Activated naive CD8-positive, alpha-beta T cell treated with anti-CD3 and anti-CD28 coated beads, Interleukin-2, amount 10 ng/mL, durations not matched to agents 7 days and 5 days (primary cell): ENCODE data around the gene FAM118B. TPM values are rescaled to one million over a fixed set of nuclear protein-coding genes. Genes with fewer than 3 reads are reported as not detected.
A peak's percentile ranks its signal among the peaks of the same experiment; 100 is the strongest.
"Not testable (repeated sequence)": the region's sequence is repeated elsewhere in the genome, so short reads cannot be mapped to it uniquely, and the experiment has no call there.

Experiments
- ATAC-seq: fragments of 150-1000 bp; cut with Tn5 transposase; one replicate; pipeline ENCODE4 v1.10.0; 2021; ENCODE audit warnings: low read depth, moderate library complexity
- POLR2A ChIA-PET: fragments of 350-600 bp; sonication (Branson Sonifier 250); formaldehyde crosslinking; loops from one replicate; lab custom pipeline; 2021; ENCODE audit warnings: antibody characterized with exemption; lab: Charles Lee
- DNase-seq: peaks from one replicate; pipeline ENCODE4 v3.0.0; 2021
- H3K27ac Mint-ChIP-seq: one replicate; pipeline ENCODE4 v1.8.0; 2022; ENCODE audit warnings: mild to moderate bottlenecking, mixed read lengths
- H3K27me3 Mint-ChIP-seq: one replicate; pipeline ENCODE4 v1.8.0; 2022; ENCODE audit warnings: mild to moderate bottlenecking, moderate library complexity, mixed read lengths
- H3K36me3 Mint-ChIP-seq: one replicate; pipeline ENCODE4 v1.8.0; 2021; ENCODE audit warnings: mild to moderate bottlenecking, mixed read lengths
- H3K4me1 Mint-ChIP-seq: one replicate; pipeline ENCODE4 v1.8.0; 2021; ENCODE audit warnings: mixed read lengths
- H3K4me3 Mint-ChIP-seq: one replicate; pipeline ENCODE4 v1.8.0; 2022; ENCODE audit warnings: mild to moderate bottlenecking, moderate library complexity, mixed read lengths
- H3K9me3 Mint-ChIP-seq: one replicate; pipeline ENCODE4 v1.8.0; 2021; ENCODE audit warnings: mixed read lengths
- total RNA-seq, 2 experiments: library from RNA; stranded (reverse); gene quantifications; one replicate each; pipeline ENCODE4 v1.2.3, GENCODE V29; 2021

Gene FAM118B
- total RNA-seq, 2 experiments from 2014 or later, result 10.1 to 12.2 TPM

DNA sequence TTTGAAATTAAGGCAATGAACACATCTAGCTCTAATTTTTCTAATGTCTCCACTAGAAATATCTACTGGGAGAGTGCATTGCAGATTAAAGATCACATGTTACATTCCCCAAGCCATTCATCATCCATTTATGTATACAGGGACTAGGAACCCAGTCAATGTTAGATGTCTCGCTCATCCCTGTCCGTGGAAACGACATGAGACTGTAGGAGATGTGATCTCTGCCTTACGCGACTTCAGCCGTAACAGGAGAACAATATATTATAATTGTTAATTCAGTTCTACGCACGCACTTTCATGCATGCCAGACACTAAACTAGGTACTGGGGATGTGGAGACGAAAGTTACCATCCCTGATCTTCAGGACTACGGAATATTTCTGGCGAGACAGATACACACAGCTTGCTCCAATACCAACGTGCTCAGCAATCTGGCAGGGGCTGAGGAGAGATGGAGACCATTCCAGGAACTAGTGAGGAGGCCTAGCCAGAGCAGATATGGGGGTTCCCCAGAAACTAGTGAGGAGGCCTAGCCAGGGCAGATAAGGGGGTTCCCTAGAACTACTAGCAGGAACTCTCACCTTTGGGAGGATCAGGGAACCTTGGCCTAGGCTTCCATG, 93.0 kb downstream of the FAM118B start:
- Mint-ChIP-seq H3K27me3 (no peaks in the 10 kb centered on the region), H3K4me3 (peak overlapping the region; percentile 88), H3K4me1 (peaks cover 22% of the 10 kb centered on the region), H3K27ac (peak overlapping the region; percentile 96), H3K36me3 (peaks cover 11% of the 10 kb centered on the region), H3K9me3 (no peaks in the 10 kb centered on the region)
- POLR2A ChIA-PET, result interaction anchor here (0.6 to 1.4 kb wide), 11 partner anchors 9 to 173 kb away, joined by 3 to 19 read pairs (median 5); partner anchors contain the start of genes FOXRED1, SRPRA and ST3GAL4
- DNase-seq (no peak), ATAC-seq (no peak)

- Mint-ChIP-seq H3K4me3 (peak overlapping the region; percentile 65), H3K27ac (peak overlapping the region; percentile 80), H3K4me1 (peaks cover 26% of the 10 kb centered on the region), H3K36me3 (peaks cover 13% of the 10 kb centered on the region), H3K9me3 (no peaks in the 10 kb centered on the region), H3K27me3 (no peaks in the 10 kb centered on the region)
- no peak for DNase-seq
- POLR2A ChIA-PET, result interaction anchor here (0.6 to 1.0 kb wide), 2 partner anchors 13 to 37 kb away, joined by 3 read pairs; partner anchors contain the start of genes FOXRED1 and SRPRA
- ATAC-seq, result peak; percentile 13
Measured at GRCh38 chr11:126305699-126306098, 94.1 kb downstream of the FAM118B start.

GRCh38 chr11:126307706-126308105, 96.1 kb downstream of the FAM118B start:
- Mint-ChIP-seq H3K4me3 (no peak overlapping the region), H3K4me1 (peaks cover 23% of the 10 kb centered on the region), H3K9me3 (no peaks in the 10 kb centered on the region), H3K27me3 (no peaks in the 10 kb centered on the region), H3K27ac (no peak overlapping the region), H3K36me3 (peaks cover 11% of the 10 kb centered on the region)
- ATAC-seq, result no peak
- POLR2A ChIA-PET, result interaction anchor here (1.2 kb wide), 1 partner anchor 11 kb away, joined by 4 read pairs; no protein-coding TSS in a partner anchor
- no peak for DNase-seq

DNA sequence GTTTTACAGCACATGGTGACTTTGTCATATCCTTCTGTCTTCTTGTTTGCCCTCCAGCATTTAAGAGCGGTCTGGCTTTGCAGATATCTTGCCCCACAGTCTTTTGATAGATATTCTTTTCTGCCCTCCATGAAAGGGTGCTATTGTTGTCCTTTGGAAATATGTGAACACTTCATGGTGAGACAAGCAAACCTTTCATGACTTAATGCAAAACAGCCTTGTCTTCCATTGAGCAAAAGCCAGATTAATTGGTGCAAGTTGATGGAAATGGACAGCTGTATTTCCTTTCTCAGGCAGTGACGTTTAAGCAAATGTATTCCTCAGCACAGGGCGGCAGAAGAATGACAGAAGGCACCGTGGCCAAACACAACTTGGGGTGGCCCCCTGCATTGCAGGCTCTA, 96.7 kb downstream of the FAM118B start:
- H3K4me3 Mint-ChIP-seq, result no peak overlapping the region
- H3K9me3 Mint-ChIP-seq, result no peaks in the 10 kb centered on the region
- peaks cover 11% of the 10 kb centered on the region for H3K36me3 Mint-ChIP-seq
- H3K27me3 Mint-ChIP-seq, result no peaks in the 10 kb centered on the region
- peaks cover 25% of the 10 kb centered on the region for H3K4me1 Mint-ChIP-seq
- POLR2A ChIA-PET, result no interaction called here
- H3K27ac Mint-ChIP-seq, result peak overlapping the region; percentile 11
- ATAC-seq (no peak), DNase-seq (no peak)

DNA sequence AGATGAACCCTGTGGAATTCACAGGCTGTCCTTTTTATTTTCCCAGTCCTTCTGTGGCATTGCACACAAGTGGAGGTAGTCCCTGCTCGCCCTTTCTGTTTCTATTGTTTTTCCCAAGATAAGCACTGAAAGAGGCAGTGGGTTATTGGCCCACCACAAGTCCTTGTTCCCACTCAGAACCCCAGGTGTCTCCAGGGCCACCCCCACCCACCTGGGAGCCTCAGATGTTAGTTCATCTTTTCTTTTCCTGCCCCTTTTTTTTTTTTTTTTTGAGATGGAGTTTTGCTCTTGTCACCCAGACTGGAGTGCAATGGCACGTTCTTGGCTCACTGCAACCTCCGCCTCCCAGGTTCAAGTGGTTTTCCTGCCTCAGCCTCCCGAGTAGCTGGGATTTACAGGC, 97.2 kb downstream of the FAM118B start:
- not testable (repeated sequence) for H3K4me3 Mint-ChIP-seq, DNase-seq, H3K27ac Mint-ChIP-seq, H3K27me3 Mint-ChIP-seq, ATAC-seq, H3K9me3 Mint-ChIP-seq
- peaks cover 11% of the 10 kb centered on the region for H3K36me3 Mint-ChIP-seq
- POLR2A ChIA-PET, result interaction anchor here (0.7 kb wide), 1 partner anchor 9 kb away, joined by 3 read pairs; no protein-coding TSS in a partner anchor
- peaks cover 27% of the 10 kb centered on the region for H3K4me1 Mint-ChIP-seq

DNA sequence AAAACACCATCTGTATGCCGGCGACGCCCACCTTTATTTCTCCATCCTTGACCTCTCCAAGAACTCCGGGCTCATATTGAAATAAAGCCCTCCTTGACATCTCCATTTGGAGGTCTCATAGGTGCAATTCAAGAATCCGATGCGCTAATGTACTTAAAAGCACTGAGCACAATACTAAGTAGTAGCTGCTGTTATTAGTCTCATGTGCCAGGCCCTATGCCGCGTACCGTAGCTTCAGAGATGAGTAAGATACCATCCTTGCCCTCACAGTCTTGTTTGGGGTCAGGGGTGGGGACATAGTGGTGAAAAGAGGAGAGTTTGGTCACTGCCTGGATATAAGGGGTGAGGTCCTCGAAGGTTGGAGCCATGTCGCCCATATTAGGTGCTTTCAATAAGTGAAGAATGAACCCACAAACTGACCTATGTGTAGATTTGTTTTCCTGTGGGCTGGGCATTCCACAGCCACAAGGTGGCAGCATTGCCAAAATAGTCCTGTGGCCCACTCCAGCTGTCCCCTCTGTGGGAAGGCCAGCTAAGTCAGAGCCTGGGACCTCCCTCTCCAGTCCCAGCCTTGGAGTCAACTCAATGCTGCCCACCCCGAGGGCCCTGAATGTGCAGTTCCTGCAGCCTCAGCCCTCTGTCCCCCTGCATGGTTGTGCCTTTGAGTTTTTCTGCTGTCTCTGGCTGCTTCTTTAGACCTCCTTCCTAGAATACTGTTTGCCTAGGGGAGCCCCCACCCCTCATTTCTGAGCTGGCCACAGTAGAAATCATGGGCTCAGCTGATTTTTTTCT, 98.8 kb downstream of the FAM118B start:
- peak; percentile 65 for DNase-seq
- POLR2A ChIA-PET, result interaction anchor here (0.6 to 1.0 kb wide), 2 partner anchors 51 to 170 kb away, joined by 3 to 6 read pairs; no protein-coding TSS in a partner anchor
- no peaks in the 10 kb centered on the region for H3K27me3 Mint-ChIP-seq
- H3K4me3 Mint-ChIP-seq, result no peak overlapping the region
- peaks cover 26% of the 10 kb centered on the region for H3K4me1 Mint-ChIP-seq
- peak overlapping the region; percentile 8 for H3K27ac Mint-ChIP-seq
- H3K36me3 Mint-ChIP-seq, result peaks cover 16% of the 10 kb centered on the region
- peak; percentile 76 for ATAC-seq
- H3K9me3 Mint-ChIP-seq, result no peaks in the 10 kb centered on the region

- POLR2A ChIA-PET, result interaction anchor here (1.0 kb wide), 1 partner anchor 169 kb away, joined by 6 read pairs; no protein-coding TSS in a partner anchor
- Mint-ChIP-seq H3K27me3 (no peaks in the 10 kb centered on the region), H3K4me1 (peaks cover 23% of the 10 kb centered on the region), H3K9me3 (no peaks in the 10 kb centered on the region), H3K27ac (peak overlapping the region; percentile 8), H3K36me3 (peaks cover 17% of the 10 kb centered on the region), H3K4me3 (no peak overlapping the region)
- no peak for ATAC-seq
- DNase-seq, result no peak
Measured at GRCh38 chr11:126310992-126311310, 99.4 kb downstream of the FAM118B start.

GRCh38 chr11:126311401-126312291, 100.1 kb downstream of the FAM118B start:
- no peak for DNase-seq
- Mint-ChIP-seq H3K27me3 (no peaks in the 10 kb centered on the region), H3K27ac (peak overlapping the region; percentile 61), H3K36me3 (peaks cover 23% of the 10 kb centered on the region), H3K4me1 (peaks cover 26% of the 10 kb centered on the region), H3K9me3 (no peaks in the 10 kb centered on the region), H3K4me3 (no peak overlapping the region)
- POLR2A ChIA-PET, result no interaction called here
- ATAC-seq, result no peak

Other genes starting within 250 kb of the FAM118B start
- 1 to 10 TPM; 3.4 to 3.9 TPM for gene CDON, start 148.9 kb upstream of the FAM118B start, total RNA-seq
- 10 to 100 TPM; 31.6 to 33.8 TPM for gene RPUSD4, start 132 bp upstream of the FAM118B start, total RNA-seq
- gene SRPRA, start 57.1 kb downstream of the FAM118B start, total RNA-seq, result 100 to 1,000 TPM; 110 TPM
- gene FOXRED1, start 57.4 kb downstream of the FAM118B start, total RNA-seq, result 10 to 100 TPM; 37.4 to 38.5 TPM
- 10 to 100 TPM; 15.6 to 18.8 TPM for gene TIRAP, start 71.3 kb downstream of the FAM118B start, total RNA-seq
- 10 to 100 TPM; 27.4 to 29.1 TPM for gene DCPS, start 92.3 kb downstream of the FAM118B start, total RNA-seq
- 1 to 10 TPM; 6.3 to 8.5 TPM for gene ST3GAL4, start 143.9 kb downstream of the FAM118B start, total RNA-seq